CMK (cell line): Measurements from ENCODE around the gene P3H4.
"Not testable (repeated sequence)": the region's sequence is repeated elsewhere in the genome, so short reads cannot be mapped to it uniquely, and the experiment has no call there.

Experiments
- DNase-seq: peaks from one replicate; pipeline ENCODE4 v3.0.0-alpha.2; 2010; ENCODE audit warnings: low read depth

The P3H4 gene, protein sequence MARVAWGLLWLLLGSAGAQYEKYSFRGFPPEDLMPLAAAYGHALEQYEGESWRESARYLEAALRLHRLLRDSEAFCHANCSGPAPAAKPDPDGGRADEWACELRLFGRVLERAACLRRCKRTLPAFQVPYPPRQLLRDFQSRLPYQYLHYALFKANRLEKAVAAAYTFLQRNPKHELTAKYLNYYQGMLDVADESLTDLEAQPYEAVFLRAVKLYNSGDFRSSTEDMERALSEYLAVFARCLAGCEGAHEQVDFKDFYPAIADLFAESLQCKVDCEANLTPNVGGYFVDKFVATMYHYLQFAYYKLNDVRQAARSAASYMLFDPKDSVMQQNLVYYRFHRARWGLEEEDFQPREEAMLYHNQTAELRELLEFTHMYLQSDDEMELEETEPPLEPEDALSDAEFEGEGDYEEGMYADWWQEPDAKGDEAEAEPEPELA

GRCh38 chr17:41811549-41812380 is at the start of gene P3H4:
P3H4 (minus strand) TSS chr17:41811949; CDS start chr17:41811915, 34 bp downstream.
- no peak for DNase-seq

DNA sequence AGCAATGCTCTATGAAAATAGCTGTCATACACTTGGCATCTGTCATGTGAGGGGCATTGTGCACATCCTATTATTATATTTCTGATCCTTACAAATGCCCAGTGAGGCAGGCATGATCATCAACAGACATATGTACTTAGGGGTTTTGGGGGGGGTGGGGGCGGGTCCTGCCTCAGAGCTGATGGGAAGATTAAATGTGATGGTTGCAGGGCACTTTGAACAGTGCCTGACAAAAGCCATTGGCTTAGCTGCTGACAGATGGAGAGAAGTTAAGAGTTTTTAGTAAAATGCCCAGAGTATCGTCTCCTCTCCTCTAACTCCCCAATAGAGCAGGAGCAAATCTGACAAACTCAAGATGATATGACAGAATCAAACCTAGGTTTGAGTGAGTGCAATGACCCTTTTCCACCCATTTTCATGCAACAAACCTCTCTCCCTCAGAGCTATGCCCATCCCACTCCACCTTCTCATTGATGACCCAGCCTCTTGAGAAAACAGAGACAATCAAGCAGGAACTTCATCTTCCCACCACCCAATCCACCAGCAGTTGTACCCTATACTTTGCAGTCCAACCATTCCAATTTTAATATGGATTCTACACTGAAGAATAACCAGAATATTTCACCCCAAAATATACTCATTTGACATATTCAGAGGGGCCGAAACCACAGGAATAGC is 48.6 kb upstream of the P3H4 start:
- no peak for DNase-seq

DNA sequence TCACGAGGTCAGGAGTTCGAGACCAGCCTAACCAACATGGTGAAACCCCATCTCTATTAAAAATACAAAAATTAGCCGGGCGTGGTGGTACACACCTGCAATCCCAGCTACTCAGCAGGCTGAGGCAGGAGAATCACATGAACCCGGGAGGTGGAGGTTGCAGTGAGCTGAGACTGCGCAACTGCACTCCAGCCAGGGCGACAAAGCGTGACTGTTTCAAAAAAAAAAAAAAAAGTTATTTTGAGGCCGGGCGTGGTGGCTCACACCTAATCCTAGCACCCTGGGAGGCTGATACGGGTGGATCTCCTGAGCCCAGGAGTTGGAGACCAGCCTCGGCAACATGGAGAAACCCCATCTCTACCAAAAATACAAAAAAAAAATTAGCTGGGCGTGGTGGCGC is 39.6 kb upstream of the P3H4 start:
- DNase-seq: not testable (repeated sequence)

DNA sequence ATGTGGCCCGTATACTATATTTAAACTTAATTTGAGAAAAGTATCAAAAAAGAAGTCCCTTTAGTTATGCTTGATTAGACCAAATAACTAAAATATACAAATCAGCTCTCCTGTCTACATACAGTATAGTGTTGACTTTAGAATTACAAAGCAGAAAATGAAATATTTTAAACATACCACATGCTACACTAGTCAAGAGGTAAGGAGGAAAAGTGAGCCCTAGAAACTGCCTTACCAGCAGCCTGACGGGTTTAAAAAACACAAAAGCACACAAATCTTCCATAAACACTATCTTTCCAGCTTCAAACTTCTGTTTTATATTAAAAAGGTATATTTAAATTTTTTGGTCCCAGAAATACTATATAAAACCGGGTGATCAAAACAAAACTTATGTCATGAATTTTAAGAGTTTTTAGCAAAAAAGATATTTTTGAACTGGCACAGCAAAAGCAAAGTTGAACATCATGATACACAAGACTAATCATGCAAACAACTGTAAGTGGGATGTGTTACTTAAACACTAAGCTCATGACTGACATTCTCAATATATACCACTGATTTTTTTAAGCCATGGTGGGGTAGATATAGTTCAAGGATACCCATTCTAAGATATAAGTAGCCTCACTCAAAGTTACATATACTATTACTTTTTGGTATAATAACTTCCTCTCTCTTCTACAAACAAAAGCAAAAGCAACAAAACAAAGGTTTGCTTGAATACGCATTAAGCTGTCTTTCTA is 37.7 kb upstream of the P3H4 start:
- no peak for DNase-seq

- DNase-seq: no peak
Measured at GRCh38 chr17:41848788-41849187, 37.0 kb upstream of the P3H4 start.

GRCh38 chr17:41844971-41845370 is 33.2 kb upstream of the P3H4 start:
- DNase-seq: no peak

- not testable (repeated sequence) for DNase-seq
Measured at GRCh38 chr17:41840781-41841180, 29.0 kb upstream of the P3H4 start.

DNA sequence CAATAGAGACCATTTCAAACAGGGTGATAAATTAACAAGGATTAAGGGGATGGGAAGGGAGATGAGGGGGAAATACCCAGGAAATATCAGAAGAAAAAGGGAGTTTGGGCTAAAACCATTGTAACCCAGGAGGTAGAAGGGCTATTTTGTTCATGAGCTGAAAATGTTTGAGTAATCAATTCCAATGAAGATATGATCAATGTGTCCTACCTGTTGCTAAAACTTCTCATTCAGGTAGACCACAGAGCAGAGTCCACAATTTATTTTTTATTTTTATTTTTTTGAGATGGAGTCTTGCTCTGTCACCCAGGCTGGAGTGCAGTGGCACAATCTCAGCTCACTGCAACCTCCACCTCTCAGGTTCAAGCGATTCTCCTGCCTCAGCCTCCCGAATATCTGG is 27.7 kb upstream of the P3H4 start:
- DNase-seq: not testable (repeated sequence)

DNA sequence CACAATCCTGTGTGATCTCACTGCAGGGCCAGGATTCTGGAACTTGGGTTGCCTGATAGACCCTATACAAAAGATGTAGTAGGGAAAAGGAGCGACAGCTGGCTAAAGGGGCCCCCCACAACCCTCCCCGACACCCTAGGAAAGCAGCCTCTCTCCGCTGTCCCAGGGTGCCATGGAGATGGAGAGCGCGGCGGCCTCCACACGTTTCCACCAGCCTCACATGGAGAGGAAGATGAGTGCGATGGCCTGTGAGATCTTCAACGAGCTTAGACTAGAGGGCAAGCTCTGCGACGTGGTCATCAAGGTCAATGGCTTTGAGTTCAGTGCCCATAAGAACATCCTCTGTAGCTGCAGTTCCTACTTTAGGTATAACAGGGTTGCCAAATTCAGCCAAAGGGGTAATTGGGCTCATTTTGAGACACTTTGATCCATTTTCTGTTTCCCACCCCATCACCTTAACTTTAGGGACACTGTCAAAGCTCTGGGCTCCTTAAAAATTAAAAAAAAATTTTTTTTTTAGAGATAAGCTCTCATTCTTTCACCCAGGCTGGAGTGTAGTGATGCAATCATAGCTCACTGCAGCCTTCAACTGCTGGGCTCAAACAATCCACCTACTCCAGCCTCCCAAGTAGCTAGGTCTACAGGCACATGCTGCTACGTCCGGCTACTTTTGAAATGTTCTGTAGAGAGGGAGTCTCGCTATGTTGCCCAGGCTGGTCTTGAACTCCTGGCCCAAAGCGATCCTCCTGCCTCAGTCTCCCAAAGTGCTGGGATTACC is 26.2 kb upstream of the P3H4 start, which contains the start of gene KLHL10:
Gene KLHL10, plus strand, starts transcription at position 65 of the 778 bp plus-strand sequence. Its CDS starts 108 bp downstream, at position 173.
- DNase-seq: no peak

DNA sequence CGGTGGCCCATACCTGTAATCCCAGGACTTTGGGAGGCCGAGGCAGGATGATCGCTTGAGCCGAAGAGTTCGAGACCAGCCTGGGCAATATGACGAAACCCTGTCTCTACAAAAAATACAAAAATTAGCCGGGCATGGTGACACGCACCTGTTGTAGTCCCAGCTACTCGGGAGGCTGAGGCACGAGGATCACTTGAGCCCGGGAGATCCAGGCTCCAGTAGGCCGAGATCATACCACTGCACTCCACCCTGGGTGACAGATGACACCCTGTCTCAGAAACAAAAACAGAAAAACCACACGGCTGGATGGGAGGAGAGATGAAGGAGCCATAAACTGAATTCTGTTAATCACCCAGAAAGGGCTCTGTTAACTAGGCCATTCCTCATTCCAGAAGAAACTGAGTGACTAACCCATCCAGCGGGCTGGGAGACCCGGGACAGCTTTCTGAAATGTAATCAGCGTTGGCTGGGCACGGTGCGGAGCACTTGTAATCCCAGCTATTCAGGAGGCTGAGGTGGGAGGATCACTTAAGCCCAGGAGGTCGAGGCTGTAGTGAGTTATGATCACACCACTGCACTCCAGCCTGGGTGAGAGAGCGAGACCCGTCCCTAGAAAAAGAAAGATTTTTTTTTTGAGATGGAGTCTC is 24.9 kb upstream of the P3H4 start:
- DNase-seq: no peak

DNA sequence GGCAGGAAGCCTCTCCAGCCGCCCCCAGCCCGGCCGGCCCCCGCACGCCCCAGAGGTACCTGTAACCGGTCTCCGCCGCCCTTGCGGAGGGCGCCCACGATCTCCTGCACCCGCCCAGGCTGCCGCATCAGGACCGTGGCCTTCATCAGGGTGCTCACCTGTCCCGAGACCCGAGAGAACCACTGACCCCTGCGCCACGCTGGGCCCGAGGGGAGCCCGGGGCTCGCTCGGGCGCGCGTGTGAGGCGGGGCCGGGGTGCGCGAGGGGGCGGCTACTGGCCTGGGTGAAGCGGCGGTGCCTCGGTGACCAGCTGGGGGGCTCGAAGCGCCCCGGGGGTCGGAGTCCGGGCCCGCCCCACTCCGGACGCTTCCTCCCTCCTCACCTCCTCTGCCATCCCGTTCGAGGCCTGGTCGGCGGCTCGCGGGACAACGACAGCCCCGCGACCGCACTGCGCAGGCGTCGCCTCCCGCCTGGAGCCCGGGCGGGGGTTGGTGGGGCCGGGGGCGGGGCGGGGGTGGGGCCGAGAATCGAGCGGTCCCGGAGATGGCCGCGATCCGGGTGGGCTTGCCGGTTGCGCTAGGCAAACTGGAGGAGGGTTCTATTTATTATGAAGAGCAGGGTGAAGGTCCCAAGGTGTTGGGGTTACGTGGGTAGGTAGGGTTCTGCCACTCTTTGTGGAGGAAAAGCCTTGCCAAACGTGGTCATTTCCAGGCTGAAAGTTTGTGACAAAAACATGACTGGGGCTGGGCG is 24.2 kb upstream of the P3H4 start, which contains the start of gene NT5C3B:
Gene NT5C3B, minus strand, starts transcription at position 433 of the 750 bp plus-strand sequence. Its CDS starts 39 bp downstream, at position 394.
- DNase-seq: no peak

DNA sequence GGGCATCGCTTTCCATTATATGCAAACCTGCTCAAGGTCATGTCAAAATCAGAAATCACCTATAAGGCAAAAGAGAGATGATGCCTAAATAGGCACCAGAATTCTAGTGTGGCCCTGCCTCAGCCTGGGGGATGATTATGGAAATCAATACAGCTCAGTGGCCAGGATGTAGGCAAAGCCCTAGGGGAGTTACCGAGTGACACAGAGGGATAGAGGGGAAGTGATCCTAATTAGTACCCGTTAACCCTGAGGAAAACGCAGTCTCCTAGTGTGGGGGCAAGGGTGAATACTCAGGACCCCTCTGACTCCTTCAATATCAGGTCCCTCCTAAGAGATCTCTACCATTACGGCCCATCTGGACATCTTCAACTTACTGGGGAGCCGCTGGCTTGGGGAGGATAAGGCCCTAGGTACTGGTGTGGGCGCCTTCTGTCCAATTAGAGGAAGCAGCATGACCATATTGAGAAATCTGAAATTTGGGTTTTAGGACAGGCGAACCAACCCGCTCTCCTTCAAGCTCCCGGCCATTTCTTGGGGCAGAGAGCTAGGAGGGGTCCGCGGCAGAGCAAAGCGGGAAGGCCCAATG is 23.6 kb upstream of the P3H4 start:
- DNase-seq: no peak

GRCh38 chr17:41829961-41830360 is 18.2 kb upstream of the P3H4 start:
- DNase-seq: not testable (repeated sequence)

- DNase-seq: no peak
Measured at GRCh38 chr17:41825175-41825845, 13.6 kb upstream of the P3H4 start.

GRCh38 chr17:41824086-41824485 is 12.3 kb upstream of the P3H4 start:
- no peak for DNase-seq

DNA sequence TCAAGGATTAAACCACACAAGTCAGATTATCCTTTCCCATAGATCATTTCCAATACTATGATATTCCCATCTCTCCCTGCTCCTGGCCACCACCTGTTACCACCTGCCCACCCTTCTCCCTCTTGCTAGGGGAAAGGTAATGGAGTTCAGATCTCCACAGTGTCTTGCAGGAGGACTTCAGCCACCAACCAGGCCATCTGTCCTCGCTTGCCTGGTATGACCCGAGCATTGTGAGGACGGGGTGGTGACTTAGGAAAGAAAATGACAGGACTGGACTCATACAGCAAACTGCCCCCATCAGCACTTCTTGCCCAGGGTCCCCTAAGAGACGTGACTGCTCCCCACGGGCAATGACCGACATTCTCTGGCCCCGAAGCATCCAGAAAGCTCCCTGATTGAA is 11.8 kb upstream of the P3H4 start:
- DNase-seq: no peak

- DNase-seq: no peak
Measured at GRCh38 chr17:41823141-41823524, 11.4 kb upstream of the P3H4 start.
